ENCODE data around the gene SLX4IP. TPM values are rescaled to one million over a fixed set of nuclear protein-coding genes. Genes with fewer than 3 reads are reported as not detected.

SLX4IP gene
- total RNA-seq, 4 donors from 2014 or later: 2.4 to 5.4 (median 4.1) TPM

DNA sequence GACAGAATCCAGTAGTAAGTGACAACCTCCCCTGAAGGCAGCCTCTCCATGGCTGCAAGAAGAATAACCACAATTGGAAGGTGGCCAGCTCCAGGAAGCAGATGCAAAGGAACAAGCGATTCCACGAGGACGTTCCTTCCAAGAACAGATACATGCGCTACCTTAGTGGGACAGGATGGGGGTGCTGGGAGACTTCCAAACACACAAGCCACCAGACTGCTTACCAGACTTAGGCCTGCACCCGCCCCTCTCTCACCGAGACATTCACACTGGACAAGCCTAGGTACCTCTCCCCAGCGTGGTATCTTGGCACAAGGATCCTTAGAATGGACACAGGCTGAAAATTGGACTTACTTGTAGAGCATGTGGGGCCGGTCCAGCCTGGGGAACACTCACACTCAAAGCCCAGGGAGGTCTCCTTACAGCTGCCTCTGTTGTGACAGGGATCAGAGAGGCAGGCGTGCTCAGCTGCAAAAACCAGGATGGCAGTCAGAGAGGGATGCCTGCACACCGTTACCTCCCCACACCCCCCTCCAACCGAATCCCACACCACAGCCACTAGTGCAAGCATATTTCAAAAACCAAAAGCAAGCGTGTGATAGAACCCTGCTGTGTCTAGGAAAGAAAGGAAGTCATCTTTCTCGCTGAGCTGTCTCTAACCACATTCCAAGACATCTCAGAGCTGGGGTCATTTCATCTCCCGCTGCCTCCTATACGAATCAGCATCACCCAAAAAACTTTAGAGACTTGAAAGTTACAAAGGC lies 216.3 kb downstream of the SLX4IP start:
- TF ChIP-seq, protein P1, sequence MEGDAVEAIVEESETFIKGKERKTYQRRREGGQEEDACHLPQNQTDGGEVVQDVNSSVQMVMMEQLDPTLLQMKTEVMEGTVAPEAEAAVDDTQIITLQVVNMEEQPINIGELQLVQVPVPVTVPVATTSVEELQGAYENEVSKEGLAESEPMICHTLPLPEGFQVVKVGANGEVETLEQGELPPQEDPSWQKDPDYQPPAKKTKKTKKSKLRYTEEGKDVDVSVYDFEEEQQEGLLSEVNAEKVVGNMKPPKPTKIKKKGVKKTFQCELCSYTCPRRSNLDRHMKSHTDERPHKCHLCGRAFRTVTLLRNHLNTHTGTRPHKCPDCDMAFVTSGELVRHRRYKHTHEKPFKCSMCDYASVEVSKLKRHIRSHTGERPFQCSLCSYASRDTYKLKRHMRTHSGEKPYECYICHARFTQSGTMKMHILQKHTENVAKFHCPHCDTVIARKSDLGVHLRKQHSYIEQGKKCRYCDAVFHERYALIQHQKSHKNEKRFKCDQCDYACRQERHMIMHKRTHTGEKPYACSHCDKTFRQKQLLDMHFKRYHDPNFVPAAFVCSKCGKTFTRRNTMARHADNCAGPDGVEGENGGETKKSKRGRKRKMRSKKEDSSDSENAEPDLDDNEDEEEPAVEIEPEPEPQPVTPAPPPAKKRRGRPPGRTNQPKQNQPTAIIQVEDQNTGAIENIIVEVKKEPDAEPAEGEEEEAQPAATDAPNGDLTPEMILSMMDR (IDR thresholded peaks at IDR 0.05; ENCODE audit: low read depth): no peak

DNA sequence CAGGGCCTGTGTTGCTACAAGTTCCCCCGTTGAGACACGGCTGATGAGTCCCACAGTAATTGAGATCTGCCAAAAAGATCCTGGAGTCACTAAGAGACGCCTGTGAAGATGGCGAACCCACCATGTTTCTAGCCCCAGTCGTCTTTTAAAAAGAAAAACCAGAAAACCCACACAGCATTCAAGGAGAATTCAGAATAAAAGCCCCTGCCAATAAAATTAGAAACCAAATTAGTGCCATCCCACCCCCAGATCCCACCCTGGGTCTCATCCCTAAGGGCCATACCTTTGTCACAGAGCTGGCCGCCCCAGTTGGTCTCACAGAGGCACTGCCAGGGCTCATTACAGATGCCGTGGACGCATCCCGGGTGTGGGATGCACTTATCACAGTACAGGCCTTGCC lies 217.1 kb downstream of the SLX4IP start:
- TF ChIP-seq, protein P1 (IDR thresholded peaks at IDR 0.05; ENCODE audit: low read depth): no peak

DNA sequence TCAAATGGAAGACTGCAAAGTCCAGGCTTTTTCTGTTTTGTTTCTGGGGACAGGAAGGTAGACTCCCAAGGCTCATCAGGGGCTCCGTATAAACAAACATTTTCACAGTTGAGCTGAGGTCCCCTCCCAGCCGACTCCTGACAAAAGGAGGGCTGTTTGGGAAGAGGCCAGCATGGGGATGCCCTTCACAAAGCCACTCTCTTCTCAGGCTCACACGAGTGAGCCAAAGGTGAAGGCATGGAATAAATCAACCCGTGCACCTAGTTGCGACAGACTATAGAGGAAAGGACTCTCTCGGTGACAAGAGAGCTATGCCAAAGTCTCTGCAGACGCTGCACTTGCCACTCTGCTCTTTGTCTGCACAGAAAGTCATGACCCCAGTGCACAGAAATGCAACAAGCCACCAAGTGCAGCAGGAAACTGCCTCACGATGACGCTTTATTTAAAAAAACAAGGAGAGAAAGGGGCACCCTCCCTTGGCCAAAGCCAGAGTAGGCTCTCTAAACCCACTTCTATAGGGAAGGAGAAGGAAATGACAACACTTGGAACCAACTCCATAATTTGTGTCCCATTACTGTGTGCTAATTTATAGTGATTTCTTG lies 217.7 kb downstream of the SLX4IP start:
- TF ChIP-seq, protein P1 (IDR thresholded peaks at IDR 0.05; ENCODE audit: low read depth): no peak

DNA sequence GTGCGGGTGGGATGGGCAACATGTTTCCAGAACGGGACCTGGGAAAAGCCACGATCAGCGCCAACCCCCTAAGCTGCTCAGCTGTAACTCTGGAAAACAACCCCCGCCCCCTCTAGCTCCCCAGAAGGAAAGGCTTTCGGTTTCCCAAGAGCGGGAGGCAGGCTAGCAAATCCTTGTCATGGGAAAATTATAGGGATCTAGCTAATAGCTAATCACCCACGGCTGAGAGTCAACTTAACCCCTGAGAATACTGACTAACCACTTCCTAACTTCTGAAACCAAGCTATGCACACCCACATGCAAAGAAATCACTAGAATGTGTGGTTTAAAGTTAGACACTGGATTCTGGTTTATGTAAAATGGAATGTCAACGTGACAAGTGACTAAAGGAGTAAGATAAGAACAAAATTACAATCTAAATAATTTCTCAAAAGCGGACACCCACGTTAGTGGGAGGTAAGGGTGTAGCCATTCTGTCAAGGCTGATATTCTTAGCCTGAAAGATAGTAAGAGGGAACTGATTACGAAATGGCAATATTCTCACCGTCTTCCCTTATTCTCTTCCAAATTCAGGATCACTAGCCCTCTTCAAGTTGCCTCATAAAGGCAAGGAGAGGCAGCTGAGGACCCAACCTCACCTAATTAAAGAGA lies 218.6 kb downstream of the SLX4IP start:
- TF ChIP-seq, protein P1 (IDR thresholded peaks at IDR 0.05; ENCODE audit: low read depth): no peak

DNA sequence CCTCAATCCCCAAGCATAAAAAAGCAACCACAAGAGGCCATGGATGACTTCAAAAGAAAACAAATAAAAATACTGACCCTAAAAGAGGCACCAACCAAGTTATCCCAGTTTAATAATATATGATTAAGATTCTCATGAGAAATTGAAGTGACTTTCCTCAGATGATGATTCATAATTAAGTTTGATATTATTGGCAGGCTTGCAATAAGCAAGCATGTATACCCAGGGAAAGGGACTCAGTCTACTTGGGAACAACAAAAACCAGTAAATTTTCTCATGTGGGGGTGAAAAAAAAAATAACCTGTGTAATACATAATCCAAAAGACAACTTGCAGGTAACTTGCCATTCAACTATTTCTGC lies 219.1 kb downstream of the SLX4IP start:
- TF ChIP-seq, protein P1 (IDR thresholded peaks at IDR 0.05; ENCODE audit: low read depth): no peak

DNA sequence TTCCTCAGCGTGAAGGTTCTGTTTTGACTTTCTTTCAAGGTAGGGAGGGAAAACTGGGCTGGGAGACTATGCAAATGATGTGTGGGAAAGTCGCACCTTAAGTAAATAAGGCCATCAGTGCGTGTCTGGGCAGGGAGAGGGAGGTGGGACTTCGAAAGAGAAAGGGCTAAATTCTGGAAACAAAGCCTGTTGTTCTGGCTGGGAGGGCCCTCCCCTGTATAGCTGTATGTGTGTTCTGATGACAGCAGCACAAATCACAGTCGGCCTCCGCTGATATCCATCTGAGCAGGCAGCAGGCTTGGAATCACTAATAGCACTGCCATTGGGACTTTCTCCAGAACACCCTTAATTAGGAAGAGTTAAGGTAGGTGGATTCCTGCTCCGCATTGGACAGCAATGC lies 219.5 kb downstream of the SLX4IP start:
- TF ChIP-seq, protein P1 (IDR thresholded peaks at IDR 0.05; ENCODE audit: low read depth): no peak

Data from subcutaneous adipose tissue (tissue), 4 donors.